ENCODE measurements around the gene ZNF32.

The ZNF32 gene

GRCh38 chr10:43628956-43629355, 19.7 kb downstream of the ZNF32 start:
- Histone ChIP-seq H3K4me2 (no peak overlapping the region), H4K20me1 (ENCODE audit: insufficient read depth) (no peaks in the 10 kb centered on the region), H2AFZ (ENCODE audit: low read depth) (no peak overlapping the region), H3K27me3 (ENCODE audit: insufficient read depth, low read depth) (no peaks in the 10 kb centered on the region), H3K4me1 (ENCODE audit: low read depth, poor library complexity, severe bottlenecking) (no peaks in the 10 kb centered on the region), H3K79me2 (ENCODE audit: insufficient read depth, low read depth) (no peaks in the 10 kb centered on the region), H3K4me3 (IDR thresholded peaks at IDR 0.05; ENCODE audit: insufficient read depth, low read depth, low read length) (no peak overlapping the region), H3K36me3 (ENCODE audit: insufficient read depth) (no peaks in the 10 kb centered on the region), H3K9ac (no peak overlapping the region), H3K27ac (no peak overlapping the region)
- TF ChIP-seq CTCF (conservative IDR thresholded peaks at IDR 0.05; ENCODE audit: low read depth, low read length) = no peak

GRCh38 chr10:43627942-43628341, 20.7 kb downstream of the ZNF32 start:
- H3K9ac ChIP-seq = no peak overlapping the region
- H3K36me3 ChIP-seq (ENCODE audit: insufficient read depth) = no peaks in the 10 kb centered on the region
- H3K4me2 ChIP-seq = no peak overlapping the region
- TF ChIP-seq CTCF (conservative IDR thresholded peaks at IDR 0.05; ENCODE audit: low read depth, low read length) = no peak
- H4K20me1 ChIP-seq (ENCODE audit: insufficient read depth) = no peaks in the 10 kb centered on the region
- H3K4me3 ChIP-seq (IDR thresholded peaks at IDR 0.05; ENCODE audit: insufficient read depth, low read depth, low read length) = no peak overlapping the region
- H3K4me1 ChIP-seq (ENCODE audit: low read depth, poor library complexity, severe bottlenecking) = no peaks in the 10 kb centered on the region
- H3K27me3 ChIP-seq (ENCODE audit: insufficient read depth, low read depth) = no peaks in the 10 kb centered on the region
- H2AFZ ChIP-seq (ENCODE audit: low read depth) = no peak overlapping the region
- H3K79me2 ChIP-seq (ENCODE audit: insufficient read depth, low read depth) = no peaks in the 10 kb centered on the region
- no peak overlapping the region for H3K27ac ChIP-seq

GRCh38 chr10:43623351-43623750, 25.3 kb downstream of the ZNF32 start:
- H3K9ac ChIP-seq = no peak overlapping the region
- H3K4me3 ChIP-seq (IDR thresholded peaks at IDR 0.05; ENCODE audit: insufficient read depth, low read depth, low read length) = no peak overlapping the region
- H3K4me2 ChIP-seq = no peak overlapping the region

GRCh38 chr10:43622038-43622437, 26.6 kb downstream of the ZNF32 start:
- H3K9ac ChIP-seq = no peak overlapping the region
- no peaks in the 10 kb centered on the region for H3K79me2 ChIP-seq (ENCODE audit: insufficient read depth, low read depth)
- no peak overlapping the region for H3K4me3 ChIP-seq (IDR thresholded peaks at IDR 0.05; ENCODE audit: insufficient read depth, low read depth, low read length)
- H2AFZ ChIP-seq (ENCODE audit: low read depth) = no peak overlapping the region
- H3K27me3 ChIP-seq (ENCODE audit: insufficient read depth, low read depth) = no peaks in the 10 kb centered on the region
- TF ChIP-seq CTCF (conservative IDR thresholded peaks at IDR 0.05; ENCODE audit: low read depth, low read length) = no peak
- H4K20me1 ChIP-seq (ENCODE audit: insufficient read depth) = no peaks in the 10 kb centered on the region
- no peaks in the 10 kb centered on the region for H3K4me1 ChIP-seq (ENCODE audit: low read depth, poor library complexity, severe bottlenecking)
- no peaks in the 10 kb centered on the region for H3K36me3 ChIP-seq (ENCODE audit: insufficient read depth)
- H3K27ac ChIP-seq = no peak overlapping the region
- H3K4me2 ChIP-seq = no peak overlapping the region

More at GRCh38 chr10:43623351-43623750, 25.3 kb downstream of the ZNF32 start:
- Histone ChIP-seq H2AFZ (ENCODE audit: low read depth) (no peak overlapping the region), H3K36me3 (ENCODE audit: insufficient read depth) (no peaks in the 10 kb centered on the region), H3K4me1 (ENCODE audit: low read depth, poor library complexity, severe bottlenecking) (no peaks in the 10 kb centered on the region), H4K20me1 (ENCODE audit: insufficient read depth) (no peaks in the 10 kb centered on the region), H3K27ac (no peak overlapping the region), H3K79me2 (ENCODE audit: insufficient read depth, low read depth) (no peaks in the 10 kb centered on the region), H3K27me3 (ENCODE audit: insufficient read depth, low read depth) (no peaks in the 10 kb centered on the region)
- TF ChIP-seq CTCF (conservative IDR thresholded peaks at IDR 0.05; ENCODE audit: low read depth, low read length) = no peak
